ENCODE results near the gene LGALS16. TPM values are rescaled to one million over a fixed set of nuclear protein-coding genes. Genes with fewer than 3 reads are reported as not detected.

The LGALS16 gene
- polyA plus RNA-seq (2011; rRNA removed), result not detected in 2 replicates
- polyA minus RNA-seq (2011; rRNA and poly(A)+ RNA removed), result not detected in 2 replicates

- Histone ChIP-seq H3K27ac (ENCODE audit: low read depth, low read length) (no peak within 1 kb of the TSS), H3K4me3 (ENCODE audit: low read depth, low read length) (no peak within 1 kb of the TSS), H3K27me3 (ENCODE audit: control insufficient read depth, insufficient read depth, low read length) (no peaks in the 10 kb centered on the region), H3K9me3 (ENCODE audit: control insufficient read depth, insufficient read depth, low read length) (no peaks in the 10 kb centered on the region)
- ChIA-PET POLR2A (no interaction called here), CTCF (no interaction called here)
- DNase-seq (ENCODE audit: low read depth, low spot score), result no peak
- TF ChIP-seq CTCF (IDR thresholded peaks at IDR 0.05; ENCODE audit: low read depth, low read length), result no peak
These were observed at the start of gene LGALS16 for GRCh38 chr19:39655613-39656012. Gene LGALS16, plus strand, starts transcription at chr19:39655913. Its CDS starts 49 bp downstream, at chr19:39655962.

GRCh38 chr19:39607021-39607420 is 48.7 kb upstream of the LGALS16 start:
- Histone ChIP-seq H3K4me3 (ENCODE audit: low read depth, low read length) (no peak overlapping the region), H3K27me3 (ENCODE audit: control insufficient read depth, insufficient read depth, low read length) (no peaks in the 10 kb centered on the region), H3K9me3 (ENCODE audit: control insufficient read depth, insufficient read depth, low read length) (no peaks in the 10 kb centered on the region), H3K27ac (ENCODE audit: low read depth, low read length) (no peak overlapping the region)
- no peak for TF ChIP-seq CTCF (IDR thresholded peaks at IDR 0.05; ENCODE audit: low read depth, low read length)
- CTCF ChIA-PET, result no interaction called here
- no peak for DNase-seq (ENCODE audit: low read depth, low spot score)
- POLR2A ChIA-PET, result no interaction called here

- no peak overlapping the region for H3K4me3 ChIP-seq (ENCODE audit: low read depth, low read length)
- H3K27me3 ChIP-seq (ENCODE audit: control insufficient read depth, insufficient read depth, low read length), result no peaks in the 10 kb centered on the region
- no peak for DNase-seq (ENCODE audit: low read depth, low spot score)
- ChIA-PET CTCF (no interaction called here), POLR2A (no interaction called here)
- no peak overlapping the region for H3K27ac ChIP-seq (ENCODE audit: low read depth, low read length)
- TF ChIP-seq CTCF (IDR thresholded peaks at IDR 0.05; ENCODE audit: low read depth, low read length), result no peak
- H3K9me3 ChIP-seq (ENCODE audit: control insufficient read depth, insufficient read depth, low read length), result no peaks in the 10 kb centered on the region
These were observed 48.2 kb upstream of the LGALS16 start for GRCh38 chr19:39607561-39607960.

GRCh38 chr19:39613597-39613996 is 42.1 kb upstream of the LGALS16 start:
- Histone ChIP-seq H3K27ac (ENCODE audit: low read depth, low read length) (no peak overlapping the region), H3K27me3 (ENCODE audit: control insufficient read depth, insufficient read depth, low read length) (no peaks in the 10 kb centered on the region), H3K4me3 (ENCODE audit: low read depth, low read length) (no peak overlapping the region), H3K9me3 (ENCODE audit: control insufficient read depth, insufficient read depth, low read length) (no peaks in the 10 kb centered on the region)
- CTCF ChIA-PET, result no interaction called here
- POLR2A ChIA-PET, result no interaction called here
- TF ChIP-seq CTCF (IDR thresholded peaks at IDR 0.05; ENCODE audit: low read depth, low read length), result no peak
- DNase-seq (ENCODE audit: low read depth, low spot score), result no peak

- ChIA-PET CTCF (no interaction called here), POLR2A (no interaction called here)
- no peak overlapping the region for H3K27ac ChIP-seq (ENCODE audit: low read depth, low read length)
- H3K27me3 ChIP-seq (ENCODE audit: control insufficient read depth, insufficient read depth, low read length), result no peaks in the 10 kb centered on the region
- no peak overlapping the region for H3K4me3 ChIP-seq (ENCODE audit: low read depth, low read length)
- H3K9me3 ChIP-seq (ENCODE audit: control insufficient read depth, insufficient read depth, low read length), result no peaks in the 10 kb centered on the region
- TF ChIP-seq CTCF (IDR thresholded peaks at IDR 0.05; ENCODE audit: low read depth, low read length), result no peak
- DNase-seq (ENCODE audit: low read depth, low spot score), result no peak
These were observed 38.0 kb upstream of the LGALS16 start for GRCh38 chr19:39617745-39618144.

All from AG04450 (cell line).